Effector memory CD8-positive, alpha-beta T cell (primary cell): ENCODE measurements around the gene CFAP47.

Experiments
- ATAC-seq: fragments of 150-1000 bp; cut with Tn5 transposase; replicated peaks from 2 replicates; pipeline ENCODE4 v1.10.0; 2021; ENCODE audit warnings: mild to moderate bottlenecking, moderate library complexity
- DNase-seq, 3 experiments: peaks; one replicate each; pipeline ENCODE4 v3.0.0; 2021
- H3K27ac Mint-ChIP-seq, 2 donors: one replicate each; pipeline ENCODE4 v1.8.0; 2022; ENCODE audit warnings: mild to moderate bottlenecking in 2 of 2, mixed read lengths in 2 of 2, moderate library complexity in 2 of 2
- H3K27me3 Mint-ChIP-seq, 2 donors: one replicate each; pipeline ENCODE4 v1.8.0; 2022; ENCODE audit warnings: mixed read lengths in 2 of 2
- H3K36me3 Mint-ChIP-seq: one replicate; pipeline ENCODE4 v1.8.0; 2022; ENCODE audit warnings: mild to moderate bottlenecking, moderate library complexity, mixed read lengths; ENCODE audit not compliant: insufficient read depth
- H3K4me1 Mint-ChIP-seq, 2 donors: one replicate each; pipeline ENCODE4 v1.8.0; 2022; ENCODE audit warnings: low read depth in 2 of 2, mixed read lengths in 2 of 2
- H3K4me3 Mint-ChIP-seq, 2 donors: one replicate each; pipeline ENCODE4 v1.8.0; 2022; ENCODE audit warnings: mild to moderate bottlenecking in 2 of 2, mixed read lengths in 2 of 2, moderate library complexity in 2 of 2
- H3K9me3 Mint-ChIP-seq, 2 donors: one replicate each; pipeline ENCODE4 v1.8.0; 2022; ENCODE audit warnings: mixed read lengths in 2 of 2

The CFAP47 gene

DNA sequence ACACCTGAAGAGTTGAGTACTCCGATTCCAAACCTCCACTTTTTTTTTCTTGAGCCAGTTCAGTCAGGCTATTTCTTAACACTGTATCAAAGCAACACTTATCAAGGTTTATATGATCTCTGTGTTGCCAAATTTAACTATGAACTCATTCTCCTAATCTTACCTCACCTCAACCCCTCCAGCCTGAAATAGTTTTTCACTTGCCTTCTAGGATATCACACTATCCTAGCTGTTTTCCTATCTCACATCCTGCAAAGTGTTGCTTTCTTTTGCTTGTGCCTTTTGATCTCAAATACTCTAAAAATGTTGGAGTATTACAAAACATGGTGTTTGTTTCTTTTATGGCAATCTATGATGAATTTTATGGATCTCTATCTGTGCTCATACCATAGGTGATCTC lies 415.0 kb downstream of the CFAP47 start:
- DNase-seq = no peak
- ATAC-seq = no peak
- Mint-ChIP-seq H3K4me3 (no peak overlapping the region), H3K9me3 (peaks cover 0 to 10% of the 10 kb centered on the region in 2 donors), H3K27ac (no peak overlapping the region), H3K27me3 (no peaks in the 10 kb centered on the region), H3K36me3 (no peaks in the 10 kb centered on the region), H3K4me1 (no peaks in the 10 kb centered on the region)

DNA sequence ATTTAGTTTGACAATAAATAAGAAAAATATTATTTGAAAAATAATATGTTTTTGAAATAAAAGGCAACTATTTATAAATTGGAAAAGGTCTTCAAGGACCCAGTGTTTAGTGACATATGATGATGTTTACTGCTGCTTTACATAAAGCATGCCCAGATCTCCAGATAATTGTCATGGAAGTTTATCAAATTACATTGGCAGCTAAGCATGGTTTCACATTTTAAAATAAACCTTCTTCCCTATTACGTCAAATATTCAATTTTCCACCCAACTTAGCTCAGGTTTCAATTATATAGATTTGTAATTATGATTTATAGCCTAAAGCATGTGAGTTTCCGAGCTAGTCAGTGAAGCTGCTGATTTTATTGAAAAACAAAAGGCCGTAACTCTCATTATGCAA lies 417.2 kb downstream of the CFAP47 start:
- Mint-ChIP-seq H3K27ac (no peak overlapping the region), H3K36me3 (no peaks in the 10 kb centered on the region), H3K4me1 (no peaks in the 10 kb centered on the region), H3K9me3 (peaks cover 0 to 10% of the 10 kb centered on the region in 2 donors), H3K27me3 (no peaks in the 10 kb centered on the region), H3K4me3 (no peak overlapping the region)
- ATAC-seq (no peak), DNase-seq (no peak)

DNA sequence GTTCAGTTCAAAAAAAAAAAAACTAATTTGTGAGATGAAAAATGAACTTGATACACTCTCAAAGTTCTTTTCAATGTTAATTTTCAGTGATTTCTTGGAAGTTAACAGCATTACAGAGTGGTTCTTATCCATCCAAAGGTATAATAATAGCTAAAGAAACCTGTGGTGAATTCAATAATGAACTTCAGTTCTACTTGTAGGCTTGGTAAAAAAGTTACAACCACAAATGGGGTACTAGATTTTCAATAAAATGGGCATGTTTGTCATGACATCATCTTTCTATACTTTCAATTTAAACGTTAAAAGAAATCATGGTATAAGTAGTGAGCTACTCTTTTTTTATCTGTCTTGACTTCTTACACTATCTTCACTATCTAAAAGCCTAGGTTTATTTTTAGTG lies 424.8 kb downstream of the CFAP47 start:
- Mint-ChIP-seq H3K9me3 (no peaks in the 10 kb centered on the region), H3K4me3 (no peak overlapping the region), H3K4me1 (no peaks in the 10 kb centered on the region), H3K36me3 (no peaks in the 10 kb centered on the region), H3K27ac (no peak overlapping the region), H3K27me3 (no peaks in the 10 kb centered on the region)
- ATAC-seq (no peak), DNase-seq (no peak)

DNA sequence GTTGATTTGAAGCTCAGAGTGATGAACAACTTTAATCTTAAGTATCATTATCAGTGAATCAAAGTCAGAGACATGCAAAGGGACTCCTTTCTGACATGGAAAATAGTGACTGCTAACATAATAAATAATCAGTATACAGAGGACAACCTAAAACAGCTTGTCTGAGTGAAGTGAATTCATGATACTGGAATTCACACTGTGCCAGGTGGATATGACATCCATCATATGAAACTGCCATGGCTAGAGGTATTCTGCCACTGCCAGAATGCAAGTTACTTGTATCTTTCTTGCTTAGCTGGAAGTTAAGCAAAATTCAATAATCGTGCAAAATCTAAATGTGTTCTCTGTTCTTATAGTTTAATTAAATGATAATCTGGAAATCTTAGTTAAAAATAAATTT lies 429.0 kb downstream of the CFAP47 start:
- Mint-ChIP-seq H3K9me3 (no peaks in the 10 kb centered on the region), H3K27me3 (no peaks in the 10 kb centered on the region), H3K27ac (no peak overlapping the region), H3K4me1 (no peaks in the 10 kb centered on the region), H3K4me3 (no peak overlapping the region), H3K36me3 (no peaks in the 10 kb centered on the region)
- no peak for ATAC-seq
- DNase-seq = no peak

DNA sequence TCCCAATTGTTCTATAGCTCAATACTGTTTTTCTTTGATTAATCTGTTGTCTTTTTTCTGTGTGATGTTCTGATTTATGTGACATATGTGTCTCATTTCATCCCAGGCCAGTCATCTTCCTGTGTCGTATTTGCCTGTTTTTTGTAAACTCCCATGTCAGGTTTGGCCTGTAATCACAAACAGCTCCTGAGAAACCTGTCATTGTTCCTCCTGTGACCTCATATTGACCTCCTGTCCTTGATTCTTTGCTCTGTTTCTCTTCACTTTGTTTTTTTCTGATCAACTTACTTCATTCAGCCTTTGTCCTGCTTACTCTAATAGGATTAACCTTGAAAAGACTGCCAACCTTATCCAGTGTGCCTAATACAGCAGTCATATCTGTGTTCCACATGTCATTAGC lies 438.3 kb downstream of the CFAP47 start:
- no peaks in the 10 kb centered on the region for H3K4me1 Mint-ChIP-seq
- H3K27me3 Mint-ChIP-seq = no peaks in the 10 kb centered on the region
- H3K9me3 Mint-ChIP-seq = peaks cover 4 to 8% of the 10 kb centered on the region in 2 donors
- no peak overlapping the region for H3K4me3 Mint-ChIP-seq
- ATAC-seq (no peak), DNase-seq (no peak)
- no peak overlapping the region for H3K27ac Mint-ChIP-seq
- H3K36me3 Mint-ChIP-seq = no peaks in the 10 kb centered on the region

DNA sequence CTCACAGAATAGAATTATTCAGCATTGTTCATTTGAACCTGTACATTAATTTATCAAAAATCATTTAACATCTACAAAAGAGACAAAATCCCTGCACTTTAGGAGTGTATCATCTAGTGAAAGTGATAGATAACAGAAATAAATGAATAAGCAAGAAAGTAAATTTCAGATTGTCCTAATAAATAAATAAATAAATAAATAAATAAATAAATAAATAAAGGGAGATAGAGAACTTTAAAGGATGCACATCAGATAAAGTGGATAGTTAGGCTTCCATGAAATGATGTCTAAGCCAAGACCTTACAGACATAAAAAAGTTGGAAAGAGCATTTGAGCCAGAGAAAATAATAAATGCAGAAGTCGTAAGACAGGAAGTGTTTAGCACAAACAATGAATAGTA lies 444.7 kb downstream of the CFAP47 start:
- Mint-ChIP-seq H3K9me3 (no peaks in the 10 kb centered on the region), H3K4me1 (no peaks in the 10 kb centered on the region), H3K4me3 (no peak overlapping the region), H3K27ac (no peak overlapping the region), H3K27me3 (no peaks in the 10 kb centered on the region), H3K36me3 (no peaks in the 10 kb centered on the region)
- DNase-seq (no peak), ATAC-seq (no peak)

DNA sequence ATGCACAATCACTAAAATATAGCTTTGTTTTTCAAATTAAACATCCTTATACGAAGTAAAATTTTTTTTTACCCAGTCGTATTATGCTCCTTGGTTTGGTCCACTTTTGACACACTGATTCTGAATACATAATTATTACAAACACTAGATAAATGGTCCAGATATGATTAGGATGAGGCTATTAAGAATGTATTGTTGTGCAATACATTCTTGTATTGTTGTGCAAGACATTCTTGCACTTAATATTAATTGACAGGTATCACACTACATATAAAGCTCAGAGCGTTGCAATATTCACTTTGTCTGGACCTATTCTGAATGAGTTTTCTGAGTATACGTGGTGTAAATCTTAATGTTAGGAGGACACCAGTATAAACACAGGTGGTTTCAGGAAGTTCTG lies 464.0 kb downstream of the CFAP47 start:
- Mint-ChIP-seq H3K9me3 (no peaks in the 10 kb centered on the region), H3K36me3 (no peaks in the 10 kb centered on the region), H3K27me3 (no peaks in the 10 kb centered on the region), H3K27ac (no peak overlapping the region), H3K4me3 (no peak overlapping the region), H3K4me1 (no peaks in the 10 kb centered on the region)
- DNase-seq (no peak), ATAC-seq (no peak)

DNA sequence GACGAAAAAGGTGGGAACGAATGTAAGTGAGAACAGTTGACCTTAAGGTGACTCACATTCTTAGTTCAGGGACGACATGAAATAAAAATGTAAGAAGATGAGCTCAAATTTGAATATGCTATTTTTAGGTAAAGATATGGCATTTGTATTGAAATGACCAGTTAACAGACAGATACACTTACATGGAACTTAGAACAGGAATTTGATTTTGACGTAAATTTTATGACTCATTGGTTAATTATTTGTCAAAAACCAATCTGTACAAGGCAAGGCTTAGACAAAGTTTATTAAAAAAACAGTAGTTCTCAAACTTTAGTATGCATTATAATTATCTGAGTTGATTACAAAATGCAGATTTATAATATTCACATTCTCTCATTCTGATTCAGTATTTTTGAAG lies 469.4 kb downstream of the CFAP47 start:
- DNase-seq = no peak

DNA sequence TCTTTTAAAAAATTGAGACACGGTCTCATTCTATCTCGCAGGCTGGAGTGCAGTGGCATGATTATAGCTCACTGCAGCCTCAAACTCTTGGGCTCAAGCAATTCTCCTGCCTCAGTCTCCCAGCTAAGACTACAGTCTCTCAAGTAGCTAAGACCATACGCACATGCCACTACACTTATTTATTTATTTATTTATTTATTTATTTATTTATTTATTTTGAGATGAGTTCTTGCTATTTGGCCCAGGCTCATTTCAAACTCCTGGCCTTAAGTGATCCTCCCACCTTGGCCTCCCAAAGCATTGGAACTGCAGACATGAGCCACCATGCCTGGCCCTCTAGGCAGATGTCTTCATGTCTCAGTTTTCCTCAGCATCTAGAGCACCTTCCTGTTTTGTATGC lies 482.2 kb downstream of the CFAP47 start:
- ATAC-seq (no peak), DNase-seq (no peak)
- H3K27ac Mint-ChIP-seq = no peak overlapping the region
- H3K9me3 Mint-ChIP-seq = no peaks in the 10 kb centered on the region
- no peaks in the 10 kb centered on the region for H3K4me1 Mint-ChIP-seq
- no peaks in the 10 kb centered on the region for H3K27me3 Mint-ChIP-seq
- H3K4me3 Mint-ChIP-seq = no peak overlapping the region
- no peaks in the 10 kb centered on the region for H3K36me3 Mint-ChIP-seq

More for the DNA sequence above, 469.4 kb downstream of the CFAP47 start:
- H3K4me3 Mint-ChIP-seq = no peak overlapping the region
- no peaks in the 10 kb centered on the region for H3K36me3 Mint-ChIP-seq
- ATAC-seq = no peak
- no peak overlapping the region for H3K27ac Mint-ChIP-seq
- no peaks in the 10 kb centered on the region for H3K9me3 Mint-ChIP-seq
- H3K27me3 Mint-ChIP-seq = no peaks in the 10 kb centered on the region
- no peaks in the 10 kb centered on the region for H3K4me1 Mint-ChIP-seq

DNA sequence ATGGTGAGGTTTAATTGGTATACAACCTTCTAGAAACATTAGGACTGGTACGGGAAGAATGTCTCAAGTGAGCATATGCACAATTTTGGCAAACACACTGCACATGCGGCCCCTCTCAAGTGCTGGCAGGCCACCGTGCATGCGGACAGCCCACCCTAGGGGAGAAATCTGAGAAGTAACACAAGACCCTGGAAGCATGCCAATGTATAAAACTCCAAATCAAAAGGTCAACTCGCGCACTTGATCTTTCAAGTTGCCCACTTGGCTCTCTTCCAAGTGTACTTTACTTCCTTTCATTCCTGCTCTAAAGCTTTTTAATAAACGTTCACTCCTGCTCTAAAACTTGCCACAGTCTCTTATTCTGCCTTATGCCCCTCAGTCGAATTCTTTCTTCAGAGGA lies 488.3 kb downstream of the CFAP47 start:
- Mint-ChIP-seq H3K4me1 (no peaks in the 10 kb centered on the region), H3K27ac (no peak overlapping the region), H3K36me3 (no peaks in the 10 kb centered on the region), H3K27me3 (no peaks in the 10 kb centered on the region), H3K9me3 (peaks cover 0 to 2% of the 10 kb centered on the region in 2 donors), H3K4me3 (no peak overlapping the region)
- ATAC-seq = no peak
- no peak for DNase-seq

DNA sequence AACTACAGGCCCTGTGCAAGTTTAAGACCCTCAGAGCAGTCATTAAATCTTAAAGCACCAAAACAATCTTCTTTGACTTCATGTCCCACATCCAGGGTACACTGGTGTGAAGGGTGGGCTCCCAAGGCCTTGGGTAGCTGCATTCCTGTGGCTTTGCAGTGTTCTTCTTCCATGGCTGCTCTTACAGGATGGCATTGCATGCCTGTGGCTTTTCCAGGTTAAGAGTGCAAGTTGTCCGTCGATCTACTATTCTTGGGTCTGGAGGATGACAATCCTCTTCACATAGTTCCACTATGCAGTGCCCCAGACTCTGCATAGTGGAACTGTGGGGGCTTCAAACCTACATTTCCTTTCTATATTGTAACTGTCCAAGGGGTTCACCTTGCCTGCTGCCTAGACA lies 494.5 kb downstream of the CFAP47 start:
- Mint-ChIP-seq H3K27me3 (no peaks in the 10 kb centered on the region), H3K27ac (no peak overlapping the region), H3K4me1 (no peaks in the 10 kb centered on the region), H3K4me3 (no peak overlapping the region), H3K36me3 (no peaks in the 10 kb centered on the region), H3K9me3 (peaks cover 0 to 5% of the 10 kb centered on the region in 2 donors)
- DNase-seq = no peak
- ATAC-seq = no peak

DNA sequence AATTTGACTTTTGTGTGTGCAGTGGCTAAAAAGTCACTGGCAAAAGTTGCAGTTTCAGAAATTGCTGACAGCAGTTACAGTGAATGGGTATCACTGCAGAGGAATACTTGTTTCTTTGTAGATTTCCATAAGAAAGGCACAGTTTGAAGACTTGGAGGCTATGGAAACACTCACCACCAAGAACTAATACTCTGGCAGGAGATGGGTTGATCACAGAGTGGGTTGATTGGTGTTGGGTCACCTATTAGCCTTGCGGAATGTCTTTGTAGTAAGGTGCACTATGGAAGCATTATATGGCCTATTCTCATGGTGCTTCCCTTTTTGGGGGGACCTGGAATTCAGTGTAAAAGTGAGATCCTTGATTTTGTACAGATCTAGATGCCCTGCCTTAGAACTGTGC lies 502.8 kb downstream of the CFAP47 start:
- Mint-ChIP-seq H3K9me3 (peaks cover 0 to 2% of the 10 kb centered on the region in 2 donors), H3K36me3 (no peaks in the 10 kb centered on the region), H3K27ac (no peak overlapping the region), H3K4me1 (no peaks in the 10 kb centered on the region), H3K4me3 (no peak overlapping the region), H3K27me3 (no peaks in the 10 kb centered on the region)
- DNase-seq = no peak
- ATAC-seq = no peak

DNA sequence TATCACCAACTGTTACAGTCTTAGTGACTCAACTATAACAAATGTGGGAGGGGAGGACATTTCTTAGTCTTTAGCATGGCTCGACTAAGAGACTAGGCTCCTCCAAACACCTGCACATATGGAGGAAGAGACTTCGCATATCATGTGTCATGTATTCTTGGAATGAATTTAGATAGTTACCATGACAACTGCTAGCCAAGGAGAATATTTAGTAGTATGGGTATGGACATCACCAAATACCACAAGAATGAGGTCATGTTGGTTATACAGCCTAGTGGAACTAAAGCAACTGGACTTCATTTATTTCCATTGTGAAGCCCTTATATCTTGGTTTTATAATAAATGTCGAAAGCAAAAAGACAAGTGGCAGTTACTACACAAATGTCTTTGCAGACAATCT lies 512.3 kb downstream of the CFAP47 start:
- DNase-seq (no peak), ATAC-seq (no peak)
- Mint-ChIP-seq H3K27ac (no peak overlapping the region), H3K4me3 (no peak overlapping the region), H3K27me3 (no peaks in the 10 kb centered on the region), H3K9me3 (peaks cover 0 to 2% of the 10 kb centered on the region in 2 donors), H3K4me1 (no peaks in the 10 kb centered on the region), H3K36me3 (no peaks in the 10 kb centered on the region)

DNA sequence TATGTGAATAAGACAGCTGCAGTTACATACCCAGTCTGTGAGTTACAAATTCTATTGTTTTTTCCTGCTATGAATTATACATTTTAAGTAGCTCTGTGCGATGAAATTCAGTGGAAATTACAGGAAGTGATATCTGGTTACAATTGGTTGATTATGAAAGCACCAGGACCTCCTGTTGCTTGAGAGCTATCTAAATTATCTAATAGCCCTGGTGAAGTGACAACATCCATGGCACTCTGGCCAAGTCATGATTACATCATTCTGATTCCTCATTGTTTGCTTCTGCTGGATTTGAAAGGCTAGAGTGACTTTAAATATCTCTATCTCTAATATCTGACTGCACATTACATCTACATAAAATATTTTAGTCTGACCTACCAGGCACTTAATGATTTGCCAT lies 515.0 kb downstream of the CFAP47 start:
- Mint-ChIP-seq H3K4me1 (no peaks in the 10 kb centered on the region), H3K4me3 (no peak overlapping the region), H3K36me3 (no peaks in the 10 kb centered on the region), H3K9me3 (peaks cover 0 to 3% of the 10 kb centered on the region in 2 donors), H3K27me3 (no peaks in the 10 kb centered on the region), H3K27ac (no peak overlapping the region)
- ATAC-seq (no peak), DNase-seq (no peak)
